GM18519 (cell line): ENCODE data around the gene CAMTA1.
"Not testable (repeated sequence)": the region's sequence is repeated elsewhere in the genome, so short reads cannot be mapped to it uniquely, and the experiment has no call there.

Experiments used
- ATAC-seq: cut with Tn5 transposase; IDR thresholded peaks from one replicate; pipeline ENCODE4 v1.9.1; 2021; ENCODE audit warnings: mild to moderate bottlenecking, moderate library complexity; ENCODE audit not compliant: unreplicated experiment, low FRiP score

Gene CAMTA1

GRCh38 chr1:7315946-7316345, 530.7 kb downstream of the CAMTA1 start:
- ATAC-seq = no peak

- ATAC-seq = no peak
Observed at GRCh38 chr1:7317888-7318287, 532.6 kb downstream of the CAMTA1 start.

GRCh38 chr1:7319196-7319595, 533.9 kb downstream of the CAMTA1 start:
- no peak for ATAC-seq

GRCh38 chr1:7320661-7321060, 535.4 kb downstream of the CAMTA1 start:
- ATAC-seq = no peak

GRCh38 chr1:7322283-7322785, 537.1 kb downstream of the CAMTA1 start:
- no peak for ATAC-seq

- ATAC-seq = no peak
Observed at GRCh38 chr1:7322912-7323311, 537.7 kb downstream of the CAMTA1 start.

GRCh38 chr1:7325254-7325653, 540.0 kb downstream of the CAMTA1 start:
- no peak for ATAC-seq

GRCh38 chr1:7326366-7326765, 541.1 kb downstream of the CAMTA1 start:
- ATAC-seq = no peak

- no peak for ATAC-seq
Observed at GRCh38 chr1:7327849-7328248, 542.6 kb downstream of the CAMTA1 start.

- ATAC-seq = no peak
Observed at GRCh38 chr1:7329868-7330615, 544.8 kb downstream of the CAMTA1 start.

GRCh38 chr1:7330726-7331125, 545.5 kb downstream of the CAMTA1 start:
- ATAC-seq = not testable (repeated sequence)

GRCh38 chr1:7331926-7332535, 546.8 kb downstream of the CAMTA1 start:
- no peak for ATAC-seq

- no peak for ATAC-seq
Observed at GRCh38 chr1:7333094-7333493, 547.8 kb downstream of the CAMTA1 start.

GRCh38 chr1:7333620-7334019, 548.4 kb downstream of the CAMTA1 start:
- no peak for ATAC-seq

GRCh38 chr1:7334475-7335035, 549.3 kb downstream of the CAMTA1 start:
- no peak for ATAC-seq

GRCh38 chr1:7335224-7335879, 550.1 kb downstream of the CAMTA1 start:
- no peak for ATAC-seq

- no peak for ATAC-seq
Observed at GRCh38 chr1:7338439-7338838, 553.2 kb downstream of the CAMTA1 start.

GRCh38 chr1:7339014-7339413, 553.8 kb downstream of the CAMTA1 start:
- no peak for ATAC-seq

- no peak for ATAC-seq
Observed at GRCh38 chr1:7339953-7340352, 554.7 kb downstream of the CAMTA1 start.

- ATAC-seq = no peak
Observed at GRCh38 chr1:7341145-7341905, 556.1 kb downstream of the CAMTA1 start.
